ENCODE measurements around the gene VSIG1. TPM values are rescaled to one million over a fixed set of nuclear protein-coding genes. Genes with fewer than 3 reads are reported as not detected.

Gene VSIG1
- total and polyA plus RNA-seq, 2 of the 4 experiments (the other 2 are of a cell fraction) = not detected

DNA sequence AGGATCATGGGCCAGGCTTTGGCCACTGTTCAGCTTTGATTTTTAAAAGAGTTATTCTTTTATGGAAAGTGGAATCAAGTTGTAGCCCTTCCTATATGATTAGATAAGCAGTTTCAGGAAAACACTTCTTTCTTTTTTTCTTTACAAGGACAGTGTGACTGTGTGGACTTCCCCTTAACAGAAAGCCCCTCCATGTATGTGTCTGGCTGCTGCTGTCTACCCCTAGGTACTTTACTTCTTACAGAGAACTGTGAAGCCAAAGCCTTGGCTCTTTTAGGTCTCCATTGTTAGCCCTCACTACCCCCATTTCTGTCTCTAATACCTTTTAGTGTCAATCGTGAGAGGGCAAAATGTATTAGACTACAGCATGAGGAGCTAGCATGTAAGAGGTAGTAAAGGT, 19.1 kb downstream of the VSIG1 start:
- WGBS, 2 experiments (ENCODE audit: extremely low coverage in 2 of 2, insufficient read length in 1 of 2) = no CpG with 5 or more reads among the region's 1 CpG
- no peak overlapping the region for H2BK120ac ChIP-seq (ENCODE audit: low read depth, low read length)
- H3K27ac ChIP-seq (ENCODE audit: insufficient read depth, low read length) = no peak overlapping the region
- no peak overlapping the region for H2BK5ac ChIP-seq (ENCODE audit: low read depth, low read length, poor library complexity, severe bottlenecking)
- no peak overlapping the region for H2BK20ac ChIP-seq (ENCODE audit: low read depth, low read length)
- no peak overlapping the region for H3K9ac ChIP-seq (ENCODE audit: low read depth, low read length)
- POLR2A ChIA-PET (ENCODE audit: unreplicated experiment) = no interaction called here
- no peaks in the 10 kb centered on the region for H3K9me3 ChIP-seq (ENCODE audit: control insufficient read depth, insufficient read depth, low read length)
- H3K23ac ChIP-seq (ENCODE audit: low read depth, low read length) = no peak overlapping the region
- dilution Hi-C loops (cut with HindIII; ENCODE audit: low sequenced_read_pairs, unreplicated experiment) (no loop called here), intact Hi-C loops (cut with micrococcal nuclease) (no loop called here), in situ Hi-C loops (cut with MboI; ENCODE audit: low sequenced_read_pairs) (no loop called here)
- H3K79me1 ChIP-seq (ENCODE audit: low read depth in 1 of 2, low read length in 2 of 2) = no peaks in the 10 kb centered on the region
- H3K56ac ChIP-seq (ENCODE audit: extremely low read depth, insufficient read depth, low read length) = no peak overlapping the region
- H4K5ac ChIP-seq (ENCODE audit: low read depth, low read length) = no peak overlapping the region
- H3K4me2 ChIP-seq (ENCODE audit: low read depth, low read length) = no peak overlapping the region
- TF ChIP-seq MAFK (IDR thresholded peaks at IDR 0.05; ENCODE audit: low read depth, low read length) (no peak), RFX5 (IDR thresholded peaks at IDR 0.05; ENCODE audit: low read depth, low read length) (no peak), MAZ (IDR thresholded peaks at IDR 0.05; ENCODE audit: borderline replicate concordance, low read depth, low read length) (no peak), CHD1 (IDR thresholded peaks at IDR 0.05; ENCODE audit: low read depth, low read length) (no peak), MXI1 (IDR thresholded peaks at IDR 0.05; ENCODE audit: borderline replicate concordance, low read depth, low read length) (no peak), SMC3 (IDR thresholded peaks at IDR 0.05; ENCODE audit: low read depth, low read length) (no peak), FOS (IDR thresholded peaks at IDR 0.05; ENCODE audit: low read depth, low read length) (no peak), BHLHE40 (IDR thresholded peaks at IDR 0.05; ENCODE audit: low read depth, low read length) (no peak), RCOR1 (IDR thresholded peaks at IDR 0.05; ENCODE audit: insufficient replicate concordance, low read length) (no peak), POLR2A (IDR thresholded peaks at IDR 0.05; ENCODE audit: low read depth, low read length) (no peak)
- TF ChIP-seq, protein P1, sequence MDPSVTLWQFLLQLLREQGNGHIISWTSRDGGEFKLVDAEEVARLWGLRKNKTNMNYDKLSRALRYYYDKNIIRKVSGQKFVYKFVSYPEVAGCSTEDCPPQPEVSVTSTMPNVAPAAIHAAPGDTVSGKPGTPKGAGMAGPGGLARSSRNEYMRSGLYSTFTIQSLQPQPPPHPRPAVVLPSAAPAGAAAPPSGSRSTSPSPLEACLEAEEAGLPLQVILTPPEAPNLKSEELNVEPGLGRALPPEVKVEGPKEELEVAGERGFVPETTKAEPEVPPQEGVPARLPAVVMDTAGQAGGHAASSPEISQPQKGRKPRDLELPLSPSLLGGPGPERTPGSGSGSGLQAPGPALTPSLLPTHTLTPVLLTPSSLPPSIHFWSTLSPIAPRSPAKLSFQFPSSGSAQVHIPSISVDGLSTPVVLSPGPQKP (IDR thresholded peaks at IDR 0.05; ENCODE audit: borderline replicate concordance, low read depth, low read length) = no peak
- TF ChIP-seq, protein P2, sequence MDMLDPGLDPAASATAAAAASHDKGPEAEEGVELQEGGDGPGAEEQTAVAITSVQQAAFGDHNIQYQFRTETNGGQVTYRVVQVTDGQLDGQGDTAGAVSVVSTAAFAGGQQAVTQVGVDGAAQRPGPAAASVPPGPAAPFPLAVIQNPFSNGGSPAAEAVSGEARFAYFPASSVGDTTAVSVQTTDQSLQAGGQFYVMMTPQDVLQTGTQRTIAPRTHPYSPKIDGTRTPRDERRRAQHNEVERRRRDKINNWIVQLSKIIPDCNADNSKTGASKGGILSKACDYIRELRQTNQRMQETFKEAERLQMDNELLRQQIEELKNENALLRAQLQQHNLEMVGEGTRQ (IDR thresholded peaks at IDR 0.05; ENCODE audit: low read depth, low read length) = no peak
- CTCF ChIA-PET = no interaction called here
- no peak for ATAC-seq (ENCODE audit: low read depth)
- H2BK15ac ChIP-seq (ENCODE audit: low read depth, low read length) = no peak overlapping the region
- H4K20me1 ChIP-seq (ENCODE audit: insufficient read depth, low read length) = no peaks in the 10 kb centered on the region
- no peaks in the 10 kb centered on the region for H3K36me3 ChIP-seq (ENCODE audit: control insufficient read depth, insufficient read depth, low read length)
- H3K27me3 ChIP-seq (ENCODE audit: control insufficient read depth, insufficient read depth, low read length) = peaks cover 49% of the 10 kb centered on the region
- no peak overlapping the region for H2AFZ ChIP-seq (replicated peaks; ENCODE audit: low read length, poor library complexity)
- DNase-seq = no peak
- no TSS peak for BruUV-seq (replicated peaks)
- H2AK5ac ChIP-seq (ENCODE audit: low read depth, low read length) = no peak overlapping the region
- no peak overlapping the region for H3K18ac ChIP-seq (ENCODE audit: low read depth, low read length)
- no peaks in the 10 kb centered on the region; the same call in 1 of the 2 replicates for H3K9me1 ChIP-seq (ENCODE audit: insufficient read depth, low read length)
- H2AK9ac ChIP-seq (replicated peaks; ENCODE audit: low read depth, low read length, poor library complexity) = no peak overlapping the region
- H3K14ac ChIP-seq (replicated peaks; ENCODE audit: low read depth, low read length) = no peak overlapping the region
- no peak overlapping the region for H4K91ac ChIP-seq (ENCODE audit: insufficient read depth, low read depth, low read length)
- no peak overlapping the region for H3K4ac ChIP-seq (ENCODE audit: low read depth, low read length)
- no peaks in the 10 kb centered on the region for H3K4me1 ChIP-seq (ENCODE audit: control insufficient read depth, insufficient read depth, low read length)
- no peak overlapping the region for H3K4me3 ChIP-seq (ENCODE audit: insufficient read depth, low read depth, low read length)
- H4K8ac ChIP-seq (ENCODE audit: low read depth in 2 of 2, low read length in 2 of 2) = no peak overlapping the region

Data from IMR-90 (cell line).